NCI-H2171 treated with DMSO at 0.1 percent for 48 hours (cell line): Measurements from ENCODE around the gene CEBPB.
"Not testable (repeated sequence)": the region's sequence is repeated elsewhere in the genome, so short reads cannot be mapped to it uniquely, and the experiment has no call there.

Experiments used
- DNase-seq: peaks from one replicate; lab custom pipeline; 2025; lab: John Stamatoyannopoulos, UW

CEBPB gene

GRCh38 chr20:50190251-50191064 lies at the start of gene CEBPB:
TSS of gene CEBPB (plus strand) at chr20:50190830. CDS start at chr20:50191034, 204 bp downstream.
- peak; percentile 78 for DNase-seq

- DNase-seq = no peak
Observed at GRCh38 chr20:50141018-50141675, 49.5 kb upstream of the CEBPB start.

- no peak for DNase-seq
Observed at GRCh38 chr20:50141811-50142561, 48.6 kb upstream of the CEBPB start.

- no peak for DNase-seq
Observed at GRCh38 chr20:50142812-50143211, 47.8 kb upstream of the CEBPB start.

GRCh38 chr20:50144362-50144761 lies 46.3 kb upstream of the CEBPB start:
- peak; percentile 23 for DNase-seq

GRCh38 chr20:50145566-50145965 lies 45.1 kb upstream of the CEBPB start:
- no peak for DNase-seq

- DNase-seq = no peak
Observed at GRCh38 chr20:50146214-50146613, 44.4 kb upstream of the CEBPB start.

GRCh38 chr20:50146732-50147662 lies 43.6 kb upstream of the CEBPB start:
- no peak for DNase-seq

GRCh38 chr20:50149481-50150254 lies 41.0 kb upstream of the CEBPB start:
- no peak for DNase-seq

GRCh38 chr20:50151034-50151743 lies 39.4 kb upstream of the CEBPB start:
- no peak for DNase-seq

GRCh38 chr20:50152394-50153152 lies 38.1 kb upstream of the CEBPB start:
- no peak for DNase-seq

GRCh38 chr20:50153153-50153499 lies 37.5 kb upstream of the CEBPB start:
- no peak for DNase-seq

GRCh38 chr20:50153500-50154377 lies 36.9 kb upstream of the CEBPB start, which contains the start of gene PEDS1:
TSS of gene PEDS1 (minus strand) at chr20:50153723. CDS start at chr20:50153637, 86 bp downstream.
- peak; percentile 84 for DNase-seq

- not testable (repeated sequence) for DNase-seq
Observed at GRCh38 chr20:50161494-50161893, 29.1 kb upstream of the CEBPB start.

GRCh38 chr20:50163570-50164317 lies 26.9 kb upstream of the CEBPB start:
- DNase-seq = peak; percentile 60

- peak; percentile 100 for DNase-seq
Observed at GRCh38 chr20:50165684-50166554, 24.7 kb upstream of the CEBPB start.
